GM19397 (cell line): ENCODE results near the gene NPAS2.

Source experiments
- ATAC-seq: cut with Tn5 transposase; IDR thresholded peaks from one replicate; pipeline ENCODE4 v1.9.1; 2021; ENCODE audit warnings: mild to moderate bottlenecking, moderate library complexity; ENCODE audit not compliant: unreplicated experiment

NPAS2 gene

GRCh38 chr2:100983684-100984310 lies 163.9 kb downstream of the NPAS2 start:
- no peak for ATAC-seq

GRCh38 chr2:100984892-100985307 lies 165.0 kb downstream of the NPAS2 start:
- ATAC-seq: peak; percentile 67

GRCh38 chr2:100986157-100986556 lies 166.2 kb downstream of the NPAS2 start:
- ATAC-seq: no peak

GRCh38 chr2:100987536-100987935 lies 167.6 kb downstream of the NPAS2 start:
- ATAC-seq: no peak

GRCh38 chr2:100987974-100988373 lies 168.0 kb downstream of the NPAS2 start:
- no peak for ATAC-seq

- ATAC-seq: no peak
These were observed 168.9 kb downstream of the NPAS2 start for GRCh38 chr2:100988630-100989417.

- no peak for ATAC-seq
These were observed 169.7 kb downstream of the NPAS2 start for GRCh38 chr2:100989666-100990065.

GRCh38 chr2:100990166-100990565 lies 170.2 kb downstream of the NPAS2 start:
- no peak for ATAC-seq

GRCh38 chr2:100990650-100991403 lies 170.9 kb downstream of the NPAS2 start:
- ATAC-seq: no peak

GRCh38 chr2:100991404-100991773 lies 171.4 kb downstream of the NPAS2 start:
- no peak for ATAC-seq

GRCh38 chr2:100992262-100992661 lies 172.3 kb downstream of the NPAS2 start:
- ATAC-seq: no peak

- ATAC-seq: no peak
These were observed 173.4 kb downstream of the NPAS2 start for GRCh38 chr2:100993294-100993693.

- no peak for ATAC-seq
These were observed 175.6 kb downstream of the NPAS2 start for GRCh38 chr2:100995309-100996075.

- ATAC-seq: no peak
These were observed 177.7 kb downstream of the NPAS2 start for GRCh38 chr2:100997509-100998234.

- ATAC-seq: no peak
These were observed 178.3 kb downstream of the NPAS2 start for GRCh38 chr2:100998235-100998573.

- ATAC-seq: no peak
These were observed 180.1 kb downstream of the NPAS2 start for GRCh38 chr2:100999995-101000394.

- peak; percentile 96 for ATAC-seq
These were observed 182.0 kb downstream of the NPAS2 start, which contains the start of gene RPL31 for GRCh38 chr2:101001691-101002561. Gene RPL31 (plus strand): TSS chr2:101002289. CDS start chr2:101002702, 413 bp downstream.

- ATAC-seq: no peak
These were observed 182.8 kb downstream of the NPAS2 start for GRCh38 chr2:101002562-101003277.

GRCh38 chr2:101003278-101003775 lies 183.4 kb downstream of the NPAS2 start:
- ATAC-seq: no peak
